HL-60 (cell line): ENCODE results near the gene AGPAT3.
A peak's percentile ranks its signal among the peaks of the same experiment; 100 is the strongest.

Source experiments
- DNase-seq, 2 experiments: peaks; one replicate each; pipeline ENCODE4 v3.0.0-alpha.2; 2010 to 2020; ENCODE audit warnings: low read depth in 1 of 2, low spot score in 1 of 2
- H3K27ac ChIP-seq: fragments of 250-450 bp; sonication (Bioruptor Pico); replicated peaks from 2 replicates; pipeline ENCODE4 v1.5.1; 2020; ENCODE audit warnings: mild to moderate bottlenecking, moderate library complexity
- H3K27me3 ChIP-seq: fragments of 250-450 bp; sonication (Bioruptor Pico); 2 replicates; pipeline ENCODE4 v1.5.1; 2021; ENCODE audit warnings: mild to moderate bottlenecking, moderate library complexity; ENCODE audit not compliant: insufficient read depth, poor library complexity, severe bottlenecking
- H3K4me3 ChIP-seq: replicated peaks from 2 replicates; pipeline ENCODE4 v1.5.1; 2011; ENCODE audit warnings: mild to moderate bottlenecking, control low read depth, low read length; ENCODE audit not compliant: insufficient read depth
- CTCF ChIP-seq: IDR thresholded peaks from one replicate; pipeline ENCODE4 v1.5.1; 2011; ENCODE audit warnings: low read length, control low read depth, inconsistent platforms; ENCODE audit not compliant: insufficient read depth
- GABPA ChIP-seq: IDR thresholded peaks from 2 replicates; pipeline ENCODE4 v1.6.1; 2012; ENCODE audit warnings: low read depth
- POLR2AphosphoS5 ChIP-seq: IDR thresholded peaks from 2 replicates; pipeline ENCODE4 v1.6.1; 2012; ENCODE audit warnings: low read depth
- REST ChIP-seq: IDR thresholded peaks from 2 replicates; pipeline ENCODE4 v1.6.1; 2012; ENCODE audit warnings: low read depth; ENCODE audit not compliant: insufficient replicate concordance
- SPI1 ChIP-seq: IDR thresholded peaks from 2 replicates; pipeline ENCODE4 v1.6.1; 2012; ENCODE audit warnings: low read depth, mild to moderate bottlenecking, borderline replicate concordance

Gene AGPAT3

DNA sequence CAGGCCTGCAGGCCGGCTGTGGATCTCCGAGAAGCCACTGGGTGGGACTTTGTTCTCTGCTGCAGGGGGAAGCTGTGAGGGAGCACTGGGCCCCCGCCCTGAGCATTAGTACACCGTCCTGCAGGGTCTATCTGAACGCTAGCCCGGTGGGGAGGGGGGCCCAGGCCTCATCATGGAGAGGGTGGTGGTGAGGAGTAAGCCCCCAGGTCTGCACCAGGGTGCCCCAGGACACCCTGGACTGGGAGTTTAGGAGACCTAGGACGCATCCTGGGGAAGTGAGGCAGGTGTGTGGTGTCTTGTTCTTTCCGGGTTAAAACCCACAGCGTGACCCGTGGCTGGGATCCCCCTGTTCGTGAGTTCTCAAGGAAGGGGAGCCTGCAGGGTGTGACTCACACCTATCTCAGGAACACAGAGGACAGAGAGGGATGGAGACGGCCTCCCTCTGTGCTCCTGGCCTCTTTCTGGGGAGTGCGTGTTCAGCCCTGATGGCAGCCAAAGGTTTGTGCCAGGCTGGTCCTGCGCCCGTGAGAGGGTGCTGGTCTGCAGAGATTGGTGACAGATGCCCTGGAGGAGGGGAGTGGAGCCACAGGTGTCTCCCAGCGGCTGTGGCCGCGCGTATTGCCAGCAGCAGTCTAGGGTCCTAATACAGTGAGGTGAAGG, 44.8 kb downstream of the AGPAT3 start:
- DNase-seq = no peak
- H3K27ac ChIP-seq = no peak overlapping the region
- H3K27me3 ChIP-seq = no peaks in the 10 kb centered on the region
- no peak overlapping the region for H3K4me3 ChIP-seq
- TF ChIP-seq CTCF (no peak), REST (no peak), GABPA (no peak), SPI1 (no peak), POLR2AphosphoS5 (no peak)

GRCh38 chr21:43910460-43910859, 45.4 kb downstream of the AGPAT3 start:
- Histone ChIP-seq H3K27me3 (no peaks in the 10 kb centered on the region), H3K27ac (no peak overlapping the region), H3K4me3 (no peak overlapping the region)
- no peak for DNase-seq
- no peak for TF ChIP-seq REST
- TF ChIP-seq POLR2AphosphoS5 = no peak
- no peak for TF ChIP-seq CTCF
- TF ChIP-seq SPI1 = no peak
- TF ChIP-seq GABPA = no peak

- no peak for DNase-seq
- Histone ChIP-seq H3K27ac (no peak overlapping the region), H3K4me3 (no peak overlapping the region), H3K27me3 (no peaks in the 10 kb centered on the region)
- TF ChIP-seq CTCF = no peak
- no peak for TF ChIP-seq GABPA
- peak; percentile 72 for TF ChIP-seq SPI1
These were observed 46.3 kb downstream of the AGPAT3 start for GRCh38 chr21:43911015-43911934.
